ENCODE results near the gene WSCD2.

DNA sequence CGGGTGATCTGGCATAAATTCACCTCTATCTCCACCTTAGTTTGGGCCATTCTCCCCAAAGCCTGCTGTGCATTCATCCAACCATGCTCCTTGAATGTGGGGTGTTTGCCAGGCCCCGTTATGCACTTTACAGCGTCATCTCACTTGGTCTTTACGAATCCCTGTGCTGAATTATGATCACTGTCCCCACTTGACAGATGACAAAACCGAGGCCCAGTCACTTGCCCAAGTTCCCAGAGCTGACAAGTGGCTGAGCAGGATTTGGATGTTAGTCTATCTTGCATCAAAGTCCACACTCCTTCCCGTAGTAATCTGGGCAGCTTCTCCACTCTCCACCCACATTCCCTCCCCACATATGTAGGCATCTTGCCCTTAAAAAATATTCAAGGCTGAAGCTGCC lies 44.8 kb downstream of the WSCD2 start:
- TF ChIP-seq CTCF (conservative IDR thresholded peaks at IDR 0.05; ENCODE audit: low read depth, low read length) = no peak
- TF ChIP-seq POLR2A (IDR thresholded peaks at IDR 0.05; ENCODE audit: low read depth, low read length) = no peak
- no peak for TF ChIP-seq MXI1 (IDR thresholded peaks at IDR 0.05; ENCODE audit: borderline replicate concordance, low read depth, low read length)
- TF ChIP-seq BHLHE40 (IDR thresholded peaks at IDR 0.05; ENCODE audit: low read depth, low read length) = no peak
- TF ChIP-seq RFX5 (IDR thresholded peaks at IDR 0.05; ENCODE audit: low read depth, low read length) = no peak
- no peak for TF ChIP-seq MAFK (IDR thresholded peaks at IDR 0.05; ENCODE audit: low read depth, low read length)

All from IMR-90 (cell line).